Endothelial cell of umbilical vein (primary cell): ENCODE results near the gene CCDC18.

ENCODE experiments used
- EZH2 ChIP-seq: IDR thresholded peaks from 2 replicates; pipeline ENCODE4 v1.6.1; 2012; ENCODE audit warnings: borderline replicate concordance, low read depth, mild to moderate bottlenecking, moderate library complexity, low read length, inconsistent platforms; ENCODE audit not compliant: severe bottlenecking
- MYC ChIP-seq: IDR thresholded peaks from one replicate; pipeline ENCODE4 v1.6.1; 2011; ENCODE audit warnings: mild to moderate bottlenecking, low read depth, low read length
- TF ChIP-seq, protein P1 (sequence below), 2 donors: IDR thresholded peaks; 1 replicate in 1 of 2; 2 replicates in 1 of 2; pipeline ENCODE4 v1.5.1; 2011; ENCODE audit warnings: low read length in 2 of 2, mild to moderate bottlenecking in 2 of 2, moderate library complexity in 2 of 2, control low read depth in 1 of 2, inconsistent platforms in 1 of 2, low read depth in 1 of 2; ENCODE audit not compliant: insufficient read depth in 1 of 2; ENCODE audit errors: extremely low read depth in 1 of 2

GRCh38 chr1:93132638-93133037, 47.9 kb upstream of the CCDC18 start:
- no peak for TF ChIP-seq EZH2
- TF ChIP-seq, protein P1, sequence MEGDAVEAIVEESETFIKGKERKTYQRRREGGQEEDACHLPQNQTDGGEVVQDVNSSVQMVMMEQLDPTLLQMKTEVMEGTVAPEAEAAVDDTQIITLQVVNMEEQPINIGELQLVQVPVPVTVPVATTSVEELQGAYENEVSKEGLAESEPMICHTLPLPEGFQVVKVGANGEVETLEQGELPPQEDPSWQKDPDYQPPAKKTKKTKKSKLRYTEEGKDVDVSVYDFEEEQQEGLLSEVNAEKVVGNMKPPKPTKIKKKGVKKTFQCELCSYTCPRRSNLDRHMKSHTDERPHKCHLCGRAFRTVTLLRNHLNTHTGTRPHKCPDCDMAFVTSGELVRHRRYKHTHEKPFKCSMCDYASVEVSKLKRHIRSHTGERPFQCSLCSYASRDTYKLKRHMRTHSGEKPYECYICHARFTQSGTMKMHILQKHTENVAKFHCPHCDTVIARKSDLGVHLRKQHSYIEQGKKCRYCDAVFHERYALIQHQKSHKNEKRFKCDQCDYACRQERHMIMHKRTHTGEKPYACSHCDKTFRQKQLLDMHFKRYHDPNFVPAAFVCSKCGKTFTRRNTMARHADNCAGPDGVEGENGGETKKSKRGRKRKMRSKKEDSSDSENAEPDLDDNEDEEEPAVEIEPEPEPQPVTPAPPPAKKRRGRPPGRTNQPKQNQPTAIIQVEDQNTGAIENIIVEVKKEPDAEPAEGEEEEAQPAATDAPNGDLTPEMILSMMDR (IDR thresholded peaks at IDR 0.05; ENCODE audit: extremely low read depth in 1 of 2, insufficient read depth in 1 of 2, low read depth in 1 of 2, low read length in 2 of 2): no peak
- TF ChIP-seq MYC: no peak
